Measurements from ENCODE around the gene POU6F2.

POU6F2 gene

DNA sequence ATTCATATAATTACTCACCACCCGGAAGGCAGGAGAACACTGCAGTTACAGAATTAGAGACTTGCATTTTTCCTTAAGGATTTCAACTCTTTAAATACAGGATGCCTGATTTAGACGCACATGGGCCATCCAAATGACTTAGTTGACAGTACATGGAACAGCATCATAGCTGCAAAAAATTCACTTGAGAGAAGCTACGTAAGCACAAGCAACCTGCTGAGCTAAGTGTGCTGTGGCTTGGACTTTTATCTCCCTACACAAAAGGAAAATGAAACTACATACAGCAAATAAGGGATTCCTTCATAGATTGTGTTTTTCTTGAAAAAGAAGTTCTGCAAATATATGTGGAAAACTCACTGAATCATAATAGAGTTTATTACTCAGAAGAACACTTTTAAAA is 152.6 kb downstream of the POU6F2 start:
- no peak for DNase-seq

GRCh38 chr7:39130857-39131526 is 153.3 kb downstream of the POU6F2 start:
- DNase-seq, result no peak

GRCh38 chr7:39132306-39132705 is 154.6 kb downstream of the POU6F2 start:
- no peak for DNase-seq

GRCh38 chr7:39133088-39133487 is 155.4 kb downstream of the POU6F2 start:
- no peak for DNase-seq

DNA sequence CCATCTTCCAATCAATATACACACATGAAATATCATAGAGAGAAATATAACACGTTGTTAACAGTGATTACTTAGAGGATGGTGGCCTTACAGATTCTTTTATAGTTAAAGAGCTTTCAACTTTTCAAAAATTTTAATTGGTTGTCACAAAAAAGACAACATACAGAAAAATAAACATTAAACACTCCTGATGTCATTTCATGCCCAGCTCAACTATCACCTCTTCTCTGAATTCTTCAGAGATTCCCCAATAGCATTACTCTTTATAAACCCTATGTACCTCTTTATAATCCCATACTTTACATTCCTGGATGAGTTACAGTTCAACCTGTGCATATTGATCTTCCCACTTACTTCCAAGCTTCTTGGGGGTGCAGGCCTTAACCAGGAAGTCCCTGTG is 159.8 kb downstream of the POU6F2 start:
- no peak for DNase-seq

DNA sequence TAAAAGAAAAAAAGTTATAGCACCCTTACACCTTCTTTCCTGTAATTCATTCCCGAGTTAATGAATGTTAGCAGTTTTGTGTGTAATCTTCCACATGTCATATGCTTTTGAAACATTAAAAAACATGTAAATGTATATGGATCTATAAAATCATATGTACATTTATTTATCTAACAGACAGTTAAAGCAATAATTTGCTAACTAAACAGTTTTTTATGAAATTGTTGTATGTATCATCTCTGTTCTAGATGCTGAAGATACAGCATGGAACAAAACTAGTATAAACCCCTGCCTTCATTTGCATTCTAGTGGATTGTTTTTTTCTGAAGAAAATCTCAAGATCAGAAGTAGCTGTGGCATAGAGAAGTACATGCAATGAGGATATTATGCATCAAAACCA is 165.0 kb downstream of the POU6F2 start:
- no peak for DNase-seq

DNA sequence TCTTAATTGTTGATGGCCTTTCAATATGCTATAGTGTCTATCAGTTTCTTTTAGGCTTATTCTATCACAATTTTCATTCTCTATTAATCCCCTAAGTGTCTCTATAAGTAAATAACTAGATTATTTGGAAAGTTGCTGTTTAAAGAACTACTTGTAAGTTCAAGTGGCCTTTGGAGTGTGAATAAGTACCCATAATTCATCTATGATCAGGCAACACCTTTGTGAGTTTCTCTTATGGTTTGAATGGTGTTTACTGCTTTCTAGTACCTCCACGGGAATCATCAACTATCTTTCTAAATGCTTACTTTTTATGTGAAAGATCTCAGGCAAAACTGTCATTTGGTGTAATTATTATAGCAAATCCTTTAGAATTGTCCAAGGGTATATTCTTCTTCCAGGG is 166.7 kb downstream of the POU6F2 start:
- DNase-seq, result no peak

DNA sequence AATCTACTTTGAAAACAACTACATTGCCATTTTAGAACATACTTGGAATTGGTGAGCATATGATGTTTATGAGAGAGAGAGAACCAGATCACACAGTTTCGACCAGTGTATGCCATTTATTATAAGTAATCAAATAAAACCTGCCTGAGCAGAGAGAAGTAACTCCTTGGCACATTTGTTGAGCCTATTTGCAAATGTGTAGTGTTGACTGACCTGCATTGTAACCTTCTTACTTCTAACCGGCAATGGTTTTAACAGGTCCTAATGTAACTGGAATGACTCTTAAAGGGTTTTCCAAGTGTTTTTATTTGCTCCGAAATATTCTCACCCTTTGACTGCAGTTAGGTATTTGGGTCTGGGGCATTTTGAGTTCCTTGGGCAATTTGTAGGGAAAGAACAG is 167.6 kb downstream of the POU6F2 start:
- DNase-seq, result no peak

DNA sequence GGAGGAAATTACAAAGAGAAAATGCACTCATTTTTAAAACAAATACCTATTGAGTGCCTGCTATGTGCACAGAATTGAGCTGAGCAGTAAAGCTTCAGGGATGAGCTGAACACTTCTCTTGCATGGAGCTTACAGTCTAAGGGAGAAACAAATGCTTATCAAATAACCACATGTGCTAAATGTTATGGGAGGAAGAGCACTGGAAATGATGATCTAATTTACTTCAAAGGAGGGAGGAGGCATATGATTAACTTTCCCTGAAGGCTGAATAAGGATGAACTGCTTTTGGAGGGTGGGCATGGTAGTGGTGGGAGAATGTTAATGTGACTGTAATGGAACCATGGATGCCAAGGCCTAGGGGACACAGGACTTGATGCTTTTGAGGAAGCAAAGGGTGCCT is 168.2 kb downstream of the POU6F2 start:
- DNase-seq, result no peak

DNA sequence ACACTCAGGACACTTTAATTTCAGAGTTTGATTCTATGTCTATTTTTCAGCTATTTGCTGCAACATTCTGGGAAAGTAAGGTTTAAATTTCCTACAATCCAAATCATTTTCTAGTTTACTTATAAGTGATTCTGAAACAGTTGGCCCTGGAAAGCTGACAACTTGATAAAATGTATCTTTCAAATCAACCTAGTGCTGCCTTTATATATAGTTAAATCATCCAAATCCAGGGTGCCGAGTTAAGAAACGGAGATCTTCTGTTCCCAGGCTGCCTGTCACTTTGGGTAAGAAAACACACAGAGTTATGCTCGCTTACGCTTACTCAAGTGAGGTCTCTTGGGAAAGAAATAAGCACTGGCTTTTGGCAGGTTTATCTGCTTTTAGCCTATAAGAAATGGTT is 175.0 kb downstream of the POU6F2 start:
- no peak for DNase-seq

GRCh38 chr7:39153113-39153512 is 175.4 kb downstream of the POU6F2 start:
- DNase-seq, result no peak

- no peak for DNase-seq
These were observed 175.9 kb downstream of the POU6F2 start for GRCh38 chr7:39153647-39154046.

GRCh38 chr7:39154815-39155214 is 177.1 kb downstream of the POU6F2 start:
- no peak for DNase-seq

GRCh38 chr7:39158367-39158766 is 180.7 kb downstream of the POU6F2 start:
- no peak for DNase-seq

DNA sequence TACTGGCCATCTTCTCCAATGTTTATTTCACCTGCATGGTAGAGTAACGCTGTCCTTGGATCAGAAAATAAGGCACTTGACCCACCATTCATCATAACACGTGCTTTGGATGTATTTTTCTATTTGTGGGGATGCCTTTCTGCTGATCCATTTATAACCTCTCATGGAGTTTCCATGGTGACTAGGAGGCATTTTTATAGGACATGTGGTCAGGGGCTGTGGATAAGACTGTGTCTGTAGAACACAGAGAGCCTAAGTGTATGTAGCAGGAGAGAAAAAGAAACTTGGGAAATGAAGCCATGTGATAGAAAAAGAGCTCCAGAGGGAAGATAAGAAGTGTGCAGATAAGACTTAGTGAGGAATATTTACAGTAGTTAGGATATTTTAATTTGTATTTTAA is 184.2 kb downstream of the POU6F2 start:
- DNase-seq, result no peak

DNA sequence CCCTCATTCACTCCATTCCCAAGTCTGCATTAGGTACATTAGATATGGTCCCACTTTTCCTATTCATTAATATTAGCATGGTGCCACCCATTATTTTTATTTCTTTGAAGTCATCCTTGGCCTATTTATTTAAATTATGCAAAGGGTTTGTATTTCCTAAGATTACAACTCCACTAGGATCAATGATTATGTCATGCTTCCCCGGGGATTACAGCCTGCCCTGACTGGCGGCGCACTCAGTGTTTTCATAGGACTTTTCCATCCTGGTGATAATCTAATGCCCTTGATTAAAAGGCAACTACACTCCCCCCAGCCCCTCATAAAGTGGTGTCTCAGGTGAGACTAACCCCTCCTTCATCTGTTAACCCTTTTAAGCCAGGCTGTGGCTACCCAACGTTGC is 187.2 kb downstream of the POU6F2 start:
- DNase-seq, result no peak

- no peak for DNase-seq
These were observed 190.8 kb downstream of the POU6F2 start for GRCh38 chr7:39168403-39169098.

GRCh38 chr7:39172137-39172536 is 194.4 kb downstream of the POU6F2 start:
- no peak for DNase-seq

DNA sequence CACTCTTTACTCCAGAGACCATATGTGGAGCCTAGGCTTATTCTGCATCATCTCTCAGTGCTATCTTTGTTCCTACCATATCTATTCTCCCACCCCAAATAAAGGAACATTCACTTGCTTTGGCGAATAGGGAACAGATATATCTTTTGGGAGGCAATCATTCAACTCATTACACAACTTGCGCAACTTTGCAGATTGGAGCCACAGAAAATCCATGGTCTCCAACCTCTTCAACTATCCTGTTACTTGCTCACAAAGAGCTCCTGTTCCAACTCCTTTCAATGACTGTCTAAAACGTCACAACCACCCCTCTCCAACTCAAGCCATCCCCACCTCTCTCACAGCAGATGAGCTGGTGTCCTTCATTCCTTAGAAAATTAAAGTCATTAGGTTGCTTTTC is 203.7 kb downstream of the POU6F2 start:
- DNase-seq, result no peak

DNA sequence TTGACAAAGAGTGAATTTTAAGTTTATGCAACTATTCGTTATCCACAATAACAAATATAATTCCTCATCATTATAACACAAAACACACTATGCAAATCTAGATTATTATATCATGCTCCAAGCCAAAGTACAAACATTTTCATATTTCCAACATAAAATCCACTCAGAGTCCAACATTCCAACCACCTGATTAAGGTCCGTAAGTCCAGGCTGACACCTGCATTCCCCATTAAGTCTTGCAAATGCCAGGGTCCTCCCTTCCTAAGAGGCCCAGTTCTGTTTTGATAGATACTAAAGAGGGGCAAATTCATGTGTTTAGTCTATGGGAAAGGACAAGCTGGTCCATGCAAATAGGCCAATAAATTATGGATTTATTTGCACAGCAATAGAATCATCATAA is 206.1 kb downstream of the POU6F2 start:
- DNase-seq, result no peak

GRCh38 chr7:39184391-39184790 is 206.7 kb downstream of the POU6F2 start:
- no peak for DNase-seq

DNA sequence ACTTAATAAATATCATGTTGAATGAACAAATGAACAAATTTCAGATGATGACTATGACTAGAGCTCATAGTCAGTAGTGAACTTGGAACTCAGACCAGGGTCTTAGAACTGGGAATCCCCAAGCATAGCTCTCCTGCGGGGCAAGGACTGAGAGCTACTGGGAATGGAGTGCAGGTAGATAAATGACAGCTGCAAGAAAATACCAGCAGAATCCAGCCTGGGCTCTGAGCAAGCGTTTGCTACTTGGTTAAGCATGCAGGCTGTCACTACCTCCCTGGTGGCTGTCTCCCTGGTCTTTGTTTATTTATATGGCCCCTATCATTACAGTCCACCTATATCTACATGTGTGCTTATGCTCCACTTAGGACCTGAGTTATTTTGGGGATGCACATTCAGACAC is 208.4 kb downstream of the POU6F2 start:
- no peak for DNase-seq

- DNase-seq, result no peak
These were observed 209.0 kb downstream of the POU6F2 start for GRCh38 chr7:39186671-39187070.

DNA sequence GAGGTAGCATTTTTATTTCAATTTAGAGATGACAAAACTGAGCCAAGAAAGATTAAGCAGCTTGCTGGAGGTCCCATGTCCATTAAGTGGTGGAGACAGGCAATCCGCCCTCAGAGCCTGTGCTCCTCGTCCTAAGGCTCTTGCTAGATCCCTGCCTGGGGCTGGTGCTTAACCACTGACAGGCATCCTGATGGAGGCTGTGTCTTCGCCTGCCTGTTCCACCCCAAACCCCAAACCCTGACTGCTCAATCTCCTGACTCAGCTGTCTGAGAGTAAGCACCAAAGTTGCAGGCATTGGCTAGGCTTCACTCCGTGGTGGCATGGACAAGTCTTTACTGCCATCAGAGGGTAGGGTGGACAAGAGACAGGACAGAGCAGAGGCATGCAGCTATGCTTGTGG is 209.4 kb downstream of the POU6F2 start:
- DNase-seq, result no peak

GRCh38 chr7:39192476-39192875 is 214.8 kb downstream of the POU6F2 start:
- DNase-seq, result no peak
